ENCODE results near the gene TPST2.
A peak's percentile ranks its signal among the peaks of the same experiment; 100 is the strongest.

TPST2 gene

DNA sequence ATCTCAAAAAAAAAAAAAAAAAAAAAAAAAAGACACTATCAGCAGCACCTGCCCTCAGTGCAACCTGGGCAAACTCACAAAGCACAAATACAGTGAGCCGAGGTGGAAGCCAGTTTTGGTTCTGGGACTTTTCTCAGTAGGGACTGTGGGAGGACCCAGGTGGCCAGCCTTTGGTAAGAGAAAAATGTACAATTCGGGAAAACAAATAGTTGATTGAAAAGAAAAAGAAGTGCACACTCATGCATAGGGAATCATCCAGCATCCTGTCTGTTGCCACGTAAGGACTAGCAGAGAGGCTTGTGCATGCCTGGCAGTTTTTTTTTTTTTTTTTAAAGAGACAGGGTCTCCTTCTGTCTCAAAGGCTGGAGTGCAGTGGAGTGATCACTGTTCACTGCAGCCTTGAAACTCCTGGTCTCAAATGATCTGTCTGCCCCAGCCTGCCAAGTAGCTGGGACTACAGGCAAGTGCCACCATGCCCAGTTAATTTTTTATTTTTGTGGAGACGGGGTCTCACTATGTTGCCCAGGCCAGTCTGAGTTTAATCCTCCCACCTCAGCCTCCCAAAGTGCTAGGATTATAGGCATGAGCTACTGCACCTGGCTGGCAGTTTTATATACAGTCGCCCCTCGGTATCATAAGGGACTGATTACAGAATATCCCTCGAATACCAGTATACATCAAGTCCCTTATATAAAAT is 36.7 kb downstream of the TPST2 start:
- TF ChIP-seq, protein P1, sequence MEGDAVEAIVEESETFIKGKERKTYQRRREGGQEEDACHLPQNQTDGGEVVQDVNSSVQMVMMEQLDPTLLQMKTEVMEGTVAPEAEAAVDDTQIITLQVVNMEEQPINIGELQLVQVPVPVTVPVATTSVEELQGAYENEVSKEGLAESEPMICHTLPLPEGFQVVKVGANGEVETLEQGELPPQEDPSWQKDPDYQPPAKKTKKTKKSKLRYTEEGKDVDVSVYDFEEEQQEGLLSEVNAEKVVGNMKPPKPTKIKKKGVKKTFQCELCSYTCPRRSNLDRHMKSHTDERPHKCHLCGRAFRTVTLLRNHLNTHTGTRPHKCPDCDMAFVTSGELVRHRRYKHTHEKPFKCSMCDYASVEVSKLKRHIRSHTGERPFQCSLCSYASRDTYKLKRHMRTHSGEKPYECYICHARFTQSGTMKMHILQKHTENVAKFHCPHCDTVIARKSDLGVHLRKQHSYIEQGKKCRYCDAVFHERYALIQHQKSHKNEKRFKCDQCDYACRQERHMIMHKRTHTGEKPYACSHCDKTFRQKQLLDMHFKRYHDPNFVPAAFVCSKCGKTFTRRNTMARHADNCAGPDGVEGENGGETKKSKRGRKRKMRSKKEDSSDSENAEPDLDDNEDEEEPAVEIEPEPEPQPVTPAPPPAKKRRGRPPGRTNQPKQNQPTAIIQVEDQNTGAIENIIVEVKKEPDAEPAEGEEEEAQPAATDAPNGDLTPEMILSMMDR (IDR thresholded peaks at IDR 0.05; ENCODE audit: low read depth, low read length, missing control alignments) = no peak
- H3K4me3 ChIP-seq (ENCODE audit: low read depth, low read length) = no peak overlapping the region
- peak; percentile 71 for DNase-seq (ENCODE audit: low read depth)
- in situ Hi-C loops (cut with HindIII; ENCODE audit: low sequenced_read_pairs) = no loop called here

DNA sequence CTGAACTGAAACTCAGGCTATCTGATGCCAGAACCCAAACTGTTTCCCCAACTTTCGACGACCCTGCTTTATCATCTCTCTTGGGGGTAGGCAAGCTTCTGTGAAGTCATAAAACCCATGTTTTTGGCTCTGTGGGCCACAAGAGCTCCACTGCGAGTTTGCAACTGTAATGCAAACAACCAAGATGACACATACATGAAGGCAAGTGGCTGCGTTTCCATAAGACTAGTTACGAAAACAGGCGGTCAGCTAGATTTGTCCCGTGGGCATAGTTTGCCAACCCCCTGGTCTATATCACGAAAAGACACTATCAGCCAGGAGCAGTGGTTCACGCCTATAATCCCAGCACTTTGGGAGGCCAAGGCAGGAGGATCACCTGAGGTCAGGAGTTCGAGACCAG is 37.5 kb downstream of the TPST2 start:
- no peak overlapping the region for H3K4me3 ChIP-seq (ENCODE audit: low read depth, low read length)
- TF ChIP-seq, protein P1 (IDR thresholded peaks at IDR 0.05; ENCODE audit: low read depth, low read length, missing control alignments) = no peak
- in situ Hi-C loops (cut with HindIII; ENCODE audit: low sequenced_read_pairs) = no loop called here
- DNase-seq (ENCODE audit: low read depth) = no peak

DNA sequence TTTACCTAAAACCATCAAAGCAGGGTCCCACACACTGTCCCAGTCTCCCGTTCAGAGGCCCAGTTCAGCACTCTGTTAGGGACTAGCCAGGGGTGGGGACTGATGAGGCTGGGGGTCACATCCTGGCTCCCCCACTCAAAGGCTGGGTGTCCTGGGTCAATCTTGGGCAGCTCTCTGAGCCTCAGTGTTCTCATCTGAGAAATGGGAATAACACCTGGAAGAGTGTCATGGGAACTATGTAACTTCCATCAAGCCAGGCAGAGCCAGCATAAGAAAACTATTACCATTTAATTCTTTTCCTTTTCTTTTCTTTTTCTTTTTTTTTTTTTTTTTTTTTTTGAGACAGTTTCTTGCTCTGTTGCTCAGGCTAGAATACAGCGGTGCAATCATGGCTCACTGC is 38.4 kb downstream of the TPST2 start:
- TF ChIP-seq, protein P1 (IDR thresholded peaks at IDR 0.05; ENCODE audit: low read depth, low read length, missing control alignments) = no peak
- no peak overlapping the region for H3K4me3 ChIP-seq (ENCODE audit: low read depth, low read length)

DNA sequence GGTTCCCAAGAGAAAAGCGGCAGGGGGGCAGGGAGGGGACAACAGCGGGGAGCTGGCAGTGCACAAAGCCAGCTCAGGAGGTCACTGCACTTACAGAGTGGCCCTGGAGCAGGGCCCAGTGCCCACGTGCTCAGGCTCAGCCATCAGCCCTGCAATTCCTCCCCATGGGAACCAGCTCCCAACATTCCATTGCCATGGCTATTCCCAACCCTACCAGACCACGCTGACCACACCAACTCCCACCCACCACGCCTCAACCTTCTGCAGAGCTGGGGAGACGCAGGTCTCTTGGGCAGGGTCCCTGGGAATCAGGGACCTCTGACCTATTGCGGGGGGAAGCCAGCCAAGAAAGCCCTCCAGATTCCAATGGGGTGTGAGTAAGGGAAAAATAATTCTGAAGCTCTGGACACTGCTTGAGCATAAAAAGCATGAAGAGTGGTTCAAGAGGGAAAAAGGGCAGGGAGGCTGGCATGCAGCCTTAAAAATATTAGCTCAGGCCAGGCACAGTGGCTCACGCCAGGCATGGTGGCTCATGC is 39.4 kb downstream of the TPST2 start:
- TF ChIP-seq, protein P1 (IDR thresholded peaks at IDR 0.05; ENCODE audit: low read depth, low read length, missing control alignments) = no peak
- peak; percentile 96 for DNase-seq (ENCODE audit: low read depth)
- in situ Hi-C loops (cut with HindIII; ENCODE audit: low sequenced_read_pairs) = no loop called here
- H3K4me3 ChIP-seq (ENCODE audit: low read depth, low read length) = no peak overlapping the region

More for the DNA sequence above, 38.4 kb downstream of the TPST2 start:
- in situ Hi-C loops (cut with HindIII; ENCODE audit: low sequenced_read_pairs) = no loop called here
- DNase-seq (ENCODE audit: low read depth) = no peak

DNA sequence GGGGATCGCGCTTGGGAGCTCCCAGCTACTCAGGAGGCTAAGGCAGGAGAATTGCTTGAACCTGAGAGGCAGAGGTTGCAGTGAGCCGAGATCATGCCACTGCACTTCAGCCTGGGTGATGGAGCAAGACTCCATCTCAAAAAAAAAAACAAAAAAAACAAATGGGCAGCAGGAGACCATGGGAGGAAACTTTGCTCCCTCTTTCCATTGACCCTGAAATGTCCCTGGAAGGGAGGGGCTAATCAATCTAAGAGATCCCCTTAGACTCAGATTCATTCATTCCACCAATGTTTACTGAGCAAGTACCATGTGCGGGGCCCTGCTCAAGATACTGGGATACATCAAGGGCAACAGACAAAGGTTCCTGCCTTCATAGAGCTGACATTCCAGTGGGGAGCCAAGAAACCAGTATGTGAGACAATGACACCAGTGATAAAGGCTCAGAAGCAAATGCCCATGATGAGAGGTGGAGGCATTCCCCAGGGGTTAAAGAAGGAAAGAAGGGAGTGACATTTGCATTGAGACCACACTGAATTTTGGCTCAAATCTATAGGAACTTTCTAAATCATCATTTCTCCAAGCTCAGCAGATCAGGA is 39.9 kb downstream of the TPST2 start:
- TF ChIP-seq, protein P1 (IDR thresholded peaks at IDR 0.05; ENCODE audit: low read depth, low read length, missing control alignments) = no peak

DNA sequence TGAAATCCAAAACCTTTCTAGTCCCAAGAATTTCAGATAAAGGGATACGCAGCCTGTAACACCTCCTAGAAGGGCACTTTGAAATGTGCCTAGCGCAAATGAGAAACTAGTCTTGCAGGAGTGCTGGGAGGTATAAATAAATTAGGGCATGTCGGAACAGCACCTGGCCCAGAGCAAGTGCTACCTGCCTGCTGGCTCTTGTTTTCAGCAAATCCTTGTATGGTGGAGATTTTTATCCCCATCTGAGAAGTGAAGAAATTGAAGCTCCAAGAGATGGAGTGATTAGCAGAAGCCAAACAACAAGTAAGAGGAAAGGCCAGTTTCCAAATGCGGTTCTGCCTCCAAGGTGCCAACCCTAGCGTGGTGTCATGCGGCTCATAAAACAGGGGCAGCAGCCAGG is 40.9 kb downstream of the TPST2 start:
- in situ Hi-C loops (cut with HindIII; ENCODE audit: low sequenced_read_pairs) = no loop called here
- no peak overlapping the region for H3K4me3 ChIP-seq (ENCODE audit: low read depth, low read length)
- TF ChIP-seq, protein P1 (IDR thresholded peaks at IDR 0.05; ENCODE audit: low read depth, low read length, missing control alignments) = no peak
- DNase-seq (ENCODE audit: low read depth) = no peak

More for the DNA sequence above, 39.9 kb downstream of the TPST2 start:
- in situ Hi-C loops (cut with HindIII; ENCODE audit: low sequenced_read_pairs) = no loop called here
- H3K4me3 ChIP-seq (ENCODE audit: low read depth, low read length) = no peak overlapping the region
- DNase-seq (ENCODE audit: low read depth) = no peak
